GM04504 (cell line): ENCODE measurements around the gene OSM.
A peak's percentile ranks its signal among the peaks of the same experiment; 100 is the strongest.

ENCODE experiments used
- DNase-seq: peaks from one replicate; pipeline ENCODE4 v3.0.0-alpha.2; 2012; ENCODE audit warnings: low read depth

Gene OSM

GRCh38 chr22:30266445-30267381 is at the start of gene OSM:
Gene OSM (minus strand): TSS chr22:30266851. CDS start chr22:30266799, 52 bp downstream.
- DNase-seq = no peak

DNA sequence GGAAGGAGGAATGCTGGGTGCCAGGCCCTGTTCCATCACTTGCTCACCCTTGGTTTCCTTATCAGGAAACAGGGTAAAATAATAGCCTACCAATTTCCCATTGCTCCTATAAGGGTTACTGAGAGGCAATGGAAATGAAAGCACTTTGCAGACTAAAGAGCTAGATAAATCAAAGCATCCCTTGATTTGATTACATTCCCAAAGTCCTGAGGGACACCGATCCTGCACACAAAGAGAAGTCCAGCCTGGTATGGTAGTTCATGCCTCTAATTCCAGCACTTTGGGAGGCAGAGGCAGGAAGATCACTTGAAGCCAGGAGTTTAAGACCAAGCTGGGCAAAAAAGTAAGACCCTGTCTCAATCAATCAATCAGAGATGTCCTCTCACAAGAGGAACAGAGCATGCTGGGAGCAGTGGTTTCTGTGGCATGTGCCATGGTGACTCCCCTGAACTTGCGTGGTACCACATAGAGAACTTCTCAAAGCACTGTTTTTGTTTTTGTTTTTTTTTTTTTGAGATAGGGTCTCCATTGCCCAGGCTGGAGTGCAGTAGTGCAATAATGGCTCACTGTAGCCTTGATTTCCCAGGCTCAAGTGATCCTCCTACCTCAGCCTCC is 49.4 kb upstream of the OSM start:
- no peak for DNase-seq

GRCh38 chr22:30314915-30315314 is 48.3 kb upstream of the OSM start:
- no peak for DNase-seq

DNA sequence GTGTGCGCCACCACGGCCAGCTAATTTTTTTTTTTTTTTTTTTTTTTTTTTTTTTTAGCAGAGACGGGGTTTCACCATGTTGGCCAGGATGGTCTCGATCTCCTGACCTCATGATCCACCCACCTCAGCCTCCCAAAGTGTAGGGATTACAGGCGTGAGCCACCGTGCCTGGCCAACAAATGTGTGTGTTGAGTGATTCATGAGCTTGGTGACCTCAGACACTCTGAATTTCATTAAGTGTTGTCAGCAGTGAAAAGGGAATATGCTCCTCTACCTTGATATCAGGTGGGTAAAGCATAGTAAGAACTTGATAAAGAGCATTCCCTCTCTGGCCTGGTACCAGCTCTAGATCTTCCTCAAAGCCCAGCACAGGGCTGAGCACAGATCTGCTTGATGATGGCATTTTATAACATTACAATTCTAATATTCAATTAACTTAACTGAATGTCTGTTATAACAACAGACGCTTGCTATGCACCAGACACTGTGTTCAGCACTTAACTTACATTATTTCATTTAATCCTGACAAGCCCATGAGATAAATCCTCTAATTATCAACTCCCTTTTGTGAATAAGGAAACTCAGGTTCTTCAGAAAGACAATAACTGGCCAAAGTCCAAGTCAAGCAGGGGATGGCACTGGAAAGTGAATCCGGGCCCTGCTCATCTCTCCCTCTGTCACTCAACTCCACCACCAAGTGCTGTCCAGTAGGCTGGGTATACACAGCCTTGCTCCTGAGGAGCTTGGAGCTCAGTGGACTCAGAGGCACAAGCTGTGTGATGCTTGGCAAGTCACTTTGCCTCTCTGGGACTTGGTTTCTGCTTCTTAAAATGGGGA is 47.1 kb upstream of the OSM start:
- no peak for DNase-seq

- no peak for DNase-seq
Observed at GRCh38 chr22:30312053-30312452, 45.4 kb upstream of the OSM start.

- DNase-seq = peak; percentile 70
Observed at GRCh38 chr22:30310881-30311771, 44.5 kb upstream of the OSM start.

GRCh38 chr22:30309951-30310741 is 43.5 kb upstream of the OSM start:
- peak; percentile 67 for DNase-seq

- DNase-seq = no peak
Observed at GRCh38 chr22:30308518-30309230, 42.0 kb upstream of the OSM start.

GRCh38 chr22:30308093-30308492 is 41.4 kb upstream of the OSM start:
- DNase-seq = no peak

GRCh38 chr22:30307041-30307574 is 40.5 kb upstream of the OSM start:
- no peak for DNase-seq

DNA sequence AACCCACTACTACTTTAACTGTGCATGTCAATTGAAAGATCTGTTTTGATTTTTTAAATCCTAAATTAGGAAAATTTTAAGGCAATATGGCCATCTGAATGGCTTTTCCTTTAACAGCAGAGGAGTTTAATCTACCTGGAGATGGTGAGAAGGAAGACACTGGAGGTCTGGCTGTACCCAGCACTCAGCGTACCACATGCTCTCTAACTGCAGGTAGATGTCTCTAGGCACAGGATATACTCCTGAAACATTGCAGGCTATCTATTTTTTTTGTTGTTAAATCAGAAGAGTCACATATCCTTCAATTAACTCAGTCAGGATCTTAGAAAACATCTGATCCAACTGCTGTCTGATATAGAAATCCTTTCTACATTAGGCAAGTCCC is 40.0 kb upstream of the OSM start:
- DNase-seq = no peak

GRCh38 chr22:30305906-30306626 is 39.4 kb upstream of the OSM start:
- no peak for DNase-seq

- no peak for DNase-seq
Observed at GRCh38 chr22:30305519-30305905, 38.9 kb upstream of the OSM start.

DNA sequence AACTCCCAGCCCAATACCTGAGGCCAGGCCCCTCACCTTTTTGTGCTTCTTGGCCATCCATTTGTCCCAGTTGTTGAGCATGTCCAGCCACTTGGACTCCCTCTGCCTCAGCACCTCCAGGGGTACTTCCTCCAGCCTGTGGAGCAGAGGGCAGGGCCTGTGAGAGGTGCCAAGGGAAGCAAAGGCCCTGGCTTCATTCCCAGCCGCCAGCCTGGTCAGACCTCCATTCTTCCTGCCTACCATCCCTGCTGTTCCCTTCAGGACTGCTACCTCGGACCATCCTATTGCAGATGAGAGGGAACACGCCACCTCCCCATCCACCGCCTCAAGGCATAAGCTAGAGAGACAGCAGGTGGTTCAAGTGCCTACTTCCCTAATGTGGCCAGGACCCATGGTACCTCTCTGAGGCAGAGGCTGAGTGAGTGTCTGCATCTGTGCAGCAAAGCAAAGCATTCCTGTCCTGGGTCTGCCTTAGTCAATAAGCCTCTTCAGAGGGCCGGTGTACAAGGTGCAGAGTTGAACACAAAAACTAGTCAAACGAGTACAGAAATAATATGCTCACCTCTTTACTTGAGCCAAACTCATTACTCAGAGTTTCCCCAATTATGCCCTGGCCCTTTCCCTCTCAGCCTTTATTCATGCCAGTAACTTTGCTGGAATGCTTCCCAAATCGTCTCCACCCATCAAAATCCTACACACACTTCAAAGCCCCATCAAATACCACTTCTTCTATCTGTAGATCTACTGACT is 38.0 kb upstream of the OSM start:
- no peak for DNase-seq

- no peak for DNase-seq
Observed at GRCh38 chr22:30302810-30303138, 36.1 kb upstream of the OSM start.

DNA sequence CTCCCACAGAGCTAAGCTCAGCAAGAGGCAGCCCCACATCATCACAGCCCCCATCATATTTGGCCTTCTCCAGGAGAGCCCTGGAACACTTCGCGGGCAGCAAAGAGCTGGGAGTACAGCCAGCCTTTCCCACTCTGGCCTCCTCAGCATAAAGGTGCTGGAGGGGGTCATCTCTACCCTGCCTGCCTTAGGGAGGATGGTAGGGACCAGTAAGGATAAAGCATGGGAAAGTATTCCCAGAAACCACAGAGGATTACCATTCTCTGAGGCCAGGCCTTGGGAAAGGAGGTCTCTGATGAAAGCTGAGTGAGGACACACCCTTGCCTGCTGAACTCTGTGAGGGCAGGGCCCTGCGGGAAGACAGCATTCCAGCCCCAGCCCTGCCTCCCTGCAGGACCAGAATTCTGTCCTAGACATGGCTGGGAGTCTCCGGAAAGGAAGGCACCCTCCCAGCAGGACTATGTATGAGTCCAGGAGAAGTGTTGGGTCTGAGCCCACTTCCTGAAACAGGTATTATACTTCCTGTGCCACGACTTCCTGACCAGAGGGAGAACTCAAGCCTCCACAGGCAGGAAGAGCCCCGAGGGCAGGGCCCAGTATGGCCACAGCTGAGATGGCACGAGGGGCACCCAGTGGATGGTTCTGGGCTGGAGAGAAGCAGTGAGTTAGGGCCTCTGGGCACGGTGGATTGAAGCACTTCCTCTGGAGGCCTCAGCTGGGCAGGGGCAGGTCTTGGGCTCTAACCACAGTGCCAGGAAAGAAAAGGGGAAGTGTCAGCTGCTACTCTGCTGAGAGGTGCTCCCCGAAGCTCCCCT is 35.6 kb upstream of the OSM start:
- no peak for DNase-seq

DNA sequence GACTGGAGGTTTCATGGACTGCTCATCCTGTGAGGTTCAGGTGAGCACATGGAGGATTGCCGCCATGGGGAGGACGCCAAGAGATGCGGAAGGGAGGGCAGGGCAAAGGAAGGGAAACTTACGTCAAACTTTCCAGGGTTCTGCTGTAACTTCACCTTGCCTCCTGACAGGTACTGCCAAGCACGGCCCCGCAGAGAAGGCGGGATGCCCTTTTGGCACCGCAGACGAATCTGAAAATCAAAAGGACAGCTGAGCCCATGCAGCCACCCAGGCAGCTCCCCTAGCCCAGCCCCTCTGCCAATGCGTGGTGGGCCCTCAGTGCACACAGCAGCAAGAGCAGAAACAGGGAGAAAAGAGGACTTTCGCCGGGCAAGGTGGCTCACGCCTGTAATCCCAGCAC is 32.7 kb upstream of the OSM start:
- no peak for DNase-seq
